Fibroblast of lung (primary cell): ENCODE data around the gene TEK. TPM values are rescaled to one million over a fixed set of nuclear protein-coding genes. Genes with fewer than 3 reads are reported as not detected.
A peak's percentile ranks its signal among the peaks of the same experiment; 100 is the strongest.

Experiments
- DNase-seq, 2 donors: peaks; one replicate each; pipeline versions ENCODE4 v3.0.0 to v3.0.0-alpha.2; 2010; ENCODE audit warnings: low read depth in 2 of 2
- H2AFZ ChIP-seq: 2 replicates; pipeline ENCODE4 v1.5.1; 2012; ENCODE audit warnings: low read length, control low read depth, inconsistent platforms
- H3K27ac ChIP-seq: 2 replicates; pipeline ENCODE4 v1.5.1; 2011; ENCODE audit warnings: low read length, control low read depth; ENCODE audit not compliant: insufficient read depth
- H3K27me3 ChIP-seq: 2 replicates; pipeline ENCODE4 v1.5.1; 2011; ENCODE audit warnings: mild to moderate bottlenecking, low read length; ENCODE audit not compliant: control insufficient read depth, insufficient read depth
- H3K36me3 ChIP-seq: 2 replicates; pipeline ENCODE4 v1.5.1; 2011; ENCODE audit warnings: low read length; ENCODE audit not compliant: control insufficient read depth, insufficient read depth
- H3K4me1 ChIP-seq: 2 replicates; pipeline ENCODE4 v1.5.1; 2011; ENCODE audit warnings: low read length; ENCODE audit not compliant: control insufficient read depth, insufficient read depth; ENCODE audit errors: extremely low read depth
- H3K4me2 ChIP-seq: 2 replicates; pipeline ENCODE4 v1.5.1; 2011; ENCODE audit warnings: low read length, control low read depth; ENCODE audit not compliant: insufficient read depth; ENCODE audit errors: extremely low read depth
- H3K4me3 ChIP-seq, 4 experiments: fragments of 200-600 bp in 1 of 4; sonication (generic) in 1 of 4; replicated peaks in 1 of 4; 2 replicates each; pipeline ENCODE4 v1.5.1; 2011 to 2016; ENCODE audit warnings: low read length in 4 of 4, low read depth in 3 of 4, mild to moderate bottlenecking in 3 of 4, control low read depth in 2 of 4, inconsistent platforms in 1 of 4, mixed read lengths in 1 of 4; ENCODE audit not compliant: insufficient read depth in 1 of 4; ENCODE audit errors: control extremely low read depth in 1 of 4
- H3K79me2 ChIP-seq: 2 replicates; pipeline ENCODE4 v1.5.1; 2012; ENCODE audit warnings: mild to moderate bottlenecking, low read length, inconsistent platforms; ENCODE audit not compliant: control insufficient read depth, insufficient read depth
- H3K9ac ChIP-seq: 2 replicates; pipeline ENCODE4 v1.5.1; 2011; ENCODE audit warnings: mild to moderate bottlenecking, low read length, control low read depth; ENCODE audit not compliant: insufficient read depth
- H3K9me3 ChIP-seq: 2 replicates; pipeline ENCODE4 v1.5.1; 2012; ENCODE audit warnings: low read depth, low read length; ENCODE audit not compliant: control insufficient read depth, insufficient read depth
- H4K20me1 ChIP-seq: 2 replicates; pipeline ENCODE4 v1.5.1; 2011; ENCODE audit warnings: low read length; ENCODE audit not compliant: control insufficient read depth, insufficient read depth; ENCODE audit errors: extremely low read depth
- EZH2 ChIP-seq: IDR thresholded peaks from 2 replicates; pipeline ENCODE4 v1.5.1; 2012; ENCODE audit warnings: low read length, control low read depth, mild to moderate bottlenecking; ENCODE audit errors: missing control alignments
- polyA plus RNA-seq, 2 donors: library from polyadenylated mRNA; depleted of rRNA in 1 of 2; stranded (reverse) in 1 of 2; unstranded in 1 of 2; fragments of >200 nt; gene quantifications; 2 replicates each; pipeline ENCODE4 v1.2.1, GENCODE V29; 2011 to 2012; ENCODE audit warnings: missing spikeins in 1 of 2
- total RNA-seq: library from RNA; depleted of rRNA; stranded (reverse); fragments of >200 nt; gene quantifications from 2 replicates; pipeline ENCODE4 v1.2.1, GENCODE V29; 2014
- TF ChIP-seq, protein P1 (sequence below), 2 donors: IDR thresholded peaks in 1 of 2; conservative IDR thresholded peaks in 1 of 2; 1 replicate in 1 of 2; 2 replicates in 1 of 2; pipeline ENCODE4 v1.5.1; 2011 to 2012; ENCODE audit warnings: low read length in 2 of 2, control low read depth in 1 of 2, inconsistent platforms in 1 of 2, low read depth in 1 of 2, mild to moderate bottlenecking in 1 of 2

The TEK gene
- total and polyA plus RNA-seq, 2 donors (not counting 1 experiment from before 2014, with no cell fraction given), result 0.77 to 1.8 TPM

DNA sequence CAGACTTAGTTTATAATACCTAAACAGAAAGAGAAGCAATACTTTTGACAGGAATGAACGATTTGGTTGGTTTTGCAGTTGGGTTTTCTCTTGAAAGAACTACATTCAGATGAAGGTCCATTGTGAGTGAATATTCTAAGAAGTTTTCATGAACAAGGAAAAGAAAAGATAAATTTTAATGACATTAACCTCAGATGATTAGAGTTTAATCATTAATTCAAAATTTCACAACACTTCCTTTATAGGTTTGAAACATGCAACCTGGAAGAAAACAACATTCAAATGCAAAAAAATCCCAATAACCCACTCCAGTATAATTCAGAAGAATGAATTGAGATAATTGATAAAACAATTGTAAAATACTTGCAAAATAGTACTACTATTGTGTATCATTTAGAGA lies 164.2 kb downstream of the TEK start:
- H3K79me2 ChIP-seq, result no peaks in the 10 kb centered on the region
- H3K36me3 ChIP-seq, result no peaks in the 10 kb centered on the region
- H3K9ac ChIP-seq, result no peak overlapping the region
- no peak overlapping the region for H3K4me3 ChIP-seq
- H4K20me1 ChIP-seq, result no peaks in the 10 kb centered on the region
- no peak for TF ChIP-seq EZH2
- TF ChIP-seq, protein P1, sequence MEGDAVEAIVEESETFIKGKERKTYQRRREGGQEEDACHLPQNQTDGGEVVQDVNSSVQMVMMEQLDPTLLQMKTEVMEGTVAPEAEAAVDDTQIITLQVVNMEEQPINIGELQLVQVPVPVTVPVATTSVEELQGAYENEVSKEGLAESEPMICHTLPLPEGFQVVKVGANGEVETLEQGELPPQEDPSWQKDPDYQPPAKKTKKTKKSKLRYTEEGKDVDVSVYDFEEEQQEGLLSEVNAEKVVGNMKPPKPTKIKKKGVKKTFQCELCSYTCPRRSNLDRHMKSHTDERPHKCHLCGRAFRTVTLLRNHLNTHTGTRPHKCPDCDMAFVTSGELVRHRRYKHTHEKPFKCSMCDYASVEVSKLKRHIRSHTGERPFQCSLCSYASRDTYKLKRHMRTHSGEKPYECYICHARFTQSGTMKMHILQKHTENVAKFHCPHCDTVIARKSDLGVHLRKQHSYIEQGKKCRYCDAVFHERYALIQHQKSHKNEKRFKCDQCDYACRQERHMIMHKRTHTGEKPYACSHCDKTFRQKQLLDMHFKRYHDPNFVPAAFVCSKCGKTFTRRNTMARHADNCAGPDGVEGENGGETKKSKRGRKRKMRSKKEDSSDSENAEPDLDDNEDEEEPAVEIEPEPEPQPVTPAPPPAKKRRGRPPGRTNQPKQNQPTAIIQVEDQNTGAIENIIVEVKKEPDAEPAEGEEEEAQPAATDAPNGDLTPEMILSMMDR (conservative IDR thresholded peaks at IDR 0.05 in 1 of 2, IDR thresholded peaks at IDR 0.05 in 1 of 2; ENCODE audit: low read depth in 1 of 2, low read length in 2 of 2), result no peak
- DNase-seq, result no peak
- H2AFZ ChIP-seq, result no peak overlapping the region
- H3K9me3 ChIP-seq, result no peaks in the 10 kb centered on the region
- H3K4me2 ChIP-seq, result no peak overlapping the region
- peaks cover 2% of the 10 kb centered on the region for H3K4me1 ChIP-seq
- no peak overlapping the region for H3K27ac ChIP-seq
- no peaks in the 10 kb centered on the region for H3K27me3 ChIP-seq

DNA sequence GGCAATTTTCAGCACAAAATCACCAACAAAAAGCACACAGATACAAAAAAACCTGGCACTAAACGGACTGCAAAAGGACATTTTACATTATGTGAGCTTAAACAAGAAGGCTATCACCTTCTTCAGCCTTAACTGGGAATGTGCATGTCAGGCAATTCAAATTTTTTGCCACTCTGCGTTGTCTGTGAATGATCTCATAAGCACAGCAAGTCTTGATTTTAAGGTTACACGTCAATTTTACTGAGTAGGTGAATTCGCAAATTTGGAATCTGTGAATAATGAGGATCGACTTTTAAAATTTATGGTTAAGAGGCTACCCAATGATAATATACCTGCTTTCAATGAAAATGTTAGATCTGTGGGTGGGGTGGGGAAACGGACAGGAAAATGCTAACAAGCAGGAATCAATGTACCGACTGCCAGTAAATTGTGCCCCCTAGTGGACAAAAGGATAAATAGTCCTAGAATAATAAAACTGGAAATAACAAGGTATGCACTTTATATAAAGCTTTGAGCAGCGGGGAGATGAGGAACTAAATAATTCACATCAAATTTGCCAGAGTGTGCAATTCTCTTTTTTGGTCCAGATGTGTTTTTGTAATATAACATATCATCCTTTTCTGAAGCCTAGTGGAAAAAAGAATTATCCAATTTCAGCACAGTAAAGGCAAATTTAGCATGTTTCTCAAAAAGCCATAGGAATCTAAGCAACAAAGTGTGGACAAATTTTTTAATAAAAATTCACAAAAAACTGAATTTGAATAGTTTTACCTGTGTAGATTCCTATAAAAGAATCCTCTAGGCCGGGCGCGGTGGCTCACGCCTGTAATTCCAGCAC lies 167.4 kb downstream of the TEK start:
- Histone ChIP-seq H2AFZ (peak overlapping the region; percentile 87), H3K36me3 (no peaks in the 10 kb centered on the region), H4K20me1 (no peaks in the 10 kb centered on the region), H3K27me3 (no peaks in the 10 kb centered on the region), H3K4me3 (peak overlapping the region in 2 of 4 experiments; percentile 5 to 44), H3K27ac (no peak overlapping the region), H3K9ac (no peak overlapping the region), H3K79me2 (no peaks in the 10 kb centered on the region), H3K9me3 (no peaks in the 10 kb centered on the region), H3K4me2 (peak overlapping the region; percentile 66), H3K4me1 (peaks cover 2% of the 10 kb centered on the region)
- no peak for TF ChIP-seq EZH2
- TF ChIP-seq, protein P1 (conservative IDR thresholded peaks at IDR 0.05 in 1 of 2, IDR thresholded peaks at IDR 0.05 in 1 of 2; ENCODE audit: low read depth in 1 of 2, low read length in 2 of 2), result peak; percentile 61 to 67
- DNase-seq, result peak; percentile 43 to 76

DNA sequence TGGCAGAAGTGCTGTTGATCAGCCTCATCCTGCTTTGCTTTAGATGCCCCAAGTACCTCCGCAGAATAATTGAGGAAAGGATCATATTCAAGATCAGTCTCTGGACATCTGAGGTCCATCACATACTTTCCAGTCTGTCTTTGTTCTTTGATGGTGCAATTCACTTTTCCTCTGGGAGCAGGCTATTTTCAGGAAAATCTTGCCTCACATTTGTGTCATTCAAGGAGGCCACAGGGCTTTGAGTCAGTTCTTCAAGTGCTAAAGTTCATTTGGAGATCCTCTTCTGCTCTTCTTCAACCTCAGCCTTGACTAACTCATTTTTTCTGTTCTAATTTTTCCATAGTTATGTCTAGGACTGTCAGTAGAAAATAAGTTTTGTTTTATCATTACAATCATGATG lies 169.3 kb downstream of the TEK start:
- Histone ChIP-seq H3K9me3 (no peaks in the 10 kb centered on the region), H3K4me1 (peaks cover 2% of the 10 kb centered on the region), H3K79me2 (no peaks in the 10 kb centered on the region), H3K4me2 (no peak overlapping the region), H4K20me1 (no peaks in the 10 kb centered on the region), H3K9ac (no peak overlapping the region), H3K4me3 (no peak overlapping the region), H3K27me3 (no peaks in the 10 kb centered on the region), H3K27ac (no peak overlapping the region), H2AFZ (no peak overlapping the region), H3K36me3 (no peaks in the 10 kb centered on the region)
- peak in 1 of 2 donors; percentile 8 for DNase-seq
- TF ChIP-seq, protein P1 (conservative IDR thresholded peaks at IDR 0.05 in 1 of 2, IDR thresholded peaks at IDR 0.05 in 1 of 2; ENCODE audit: low read depth in 1 of 2, low read length in 2 of 2), result no peak
- no peak for TF ChIP-seq EZH2
